WTC11 (cell line): Measurements from ENCODE around the gene CACNA1B. TPM values are rescaled to one million over a fixed set of nuclear protein-coding genes. Genes with fewer than 3 reads are reported as not detected.
A peak's percentile ranks its signal among the peaks of the same experiment; 100 is the strongest.

ENCODE experiments used
- ATAC-seq: fragments of 200-7000 bp; cut with Tn5 transposase; 2 replicates; pipeline ENCODE4 v1.10.0; 2021; ENCODE audit warnings: mild to moderate bottlenecking, moderate library complexity
- CTCF ChIA-PET: fragments of 300-600 bp; sonication (Branson Sonifier 250); formaldehyde crosslinking; loops from one replicate; lab custom pipeline; 2021; ENCODE audit warnings: antibody characterized with exemption; lab: Charles Lee
- POLR2A ChIA-PET: fragments of 350-600 bp; sonication (Branson Sonifier 250); formaldehyde crosslinking; loops from one replicate; lab custom pipeline; 2021; ENCODE audit warnings: antibody characterized with exemption; lab: Charles Lee
- DNase-seq: peaks from one replicate; pipeline ENCODE4 v3.0.0; 2021; ENCODE audit warnings: low spot score
- H3K27ac Mint-ChIP-seq: 2 replicates; pipeline ENCODE4 v1.8.0; 2021; ENCODE audit warnings: mixed read lengths
- H3K27me3 Mint-ChIP-seq: 2 replicates; pipeline ENCODE4 v1.8.0; 2021; ENCODE audit warnings: low read depth, mild to moderate bottlenecking, moderate library complexity, mixed read lengths
- H3K36me3 Mint-ChIP-seq: 2 replicates; pipeline ENCODE4 v1.8.0; 2021; ENCODE audit warnings: mixed read lengths
- H3K4me1 Mint-ChIP-seq: 2 replicates; pipeline ENCODE4 v1.8.0; 2022; ENCODE audit warnings: mixed read lengths
- H3K4me3 Mint-ChIP-seq: 2 replicates; pipeline ENCODE4 v1.8.0; 2021; ENCODE audit warnings: mild to moderate bottlenecking, moderate library complexity, mixed read lengths
- H3K9me3 Mint-ChIP-seq: 2 replicates; pipeline ENCODE4 v1.8.0; 2021; ENCODE audit warnings: mixed read lengths
- ATF1 ChIP-seq: sonication (generic); formaldehyde crosslinking; IDR thresholded peaks from 2 replicates; pipeline ENCODE4 v1.8.1; 2023; ENCODE audit warnings: mild to moderate bottlenecking, moderate library complexity, missing genetic modification reagents
- ATF2 ChIP-seq: sonication (generic); formaldehyde crosslinking; IDR thresholded peaks from 2 replicates; pipeline ENCODE4 v1.8.1; 2022; ENCODE audit warnings: low read depth, missing genetic modification reagents, borderline replicate concordance
- ATF3 ChIP-seq: sonication (generic); formaldehyde crosslinking; conservative IDR thresholded peaks from 2 replicates; pipeline ENCODE4 v1.8.1; 2022; ENCODE audit warnings: mild to moderate bottlenecking, missing genetic modification reagents
- CDX4 ChIP-seq: fragments of 250-450 bp; sonication (Bioruptor Pico); IDR thresholded peaks from 2 replicates; pipeline ENCODE4 v1.9.0; 2021; ENCODE audit warnings: moderate library complexity, mild to moderate bottlenecking, inconsistent platforms, borderline replicate concordance
- CREB1 ChIP-seq: sonication (generic); formaldehyde crosslinking; IDR thresholded peaks from 2 replicates; pipeline ENCODE4 v1.8.0; 2023; ENCODE audit warnings: mild to moderate bottlenecking, missing genetic modification reagents
- CREM ChIP-seq: sonication (generic); formaldehyde crosslinking; IDR thresholded peaks from 2 replicates; pipeline ENCODE4 v1.8.1; 2022; ENCODE audit warnings: mild to moderate bottlenecking, missing genetic modification reagents, moderate library complexity
- ELF4 ChIP-seq: sonication (generic); formaldehyde crosslinking; IDR thresholded peaks from 2 replicates; pipeline ENCODE4 v1.8.1; 2022; ENCODE audit warnings: low read depth, mild to moderate bottlenecking, moderate library complexity, missing genetic modification reagents
- HMGA2 ChIP-seq: fragments of 250-450 bp; sonication (Bioruptor Pico); IDR thresholded peaks from 2 replicates; pipeline ENCODE4 v1.4.0; 2021; ENCODE audit warnings: mild to moderate bottlenecking, moderate library complexity
- IRF2 ChIP-seq: sonication (generic); formaldehyde crosslinking; IDR thresholded peaks from 2 replicates; pipeline ENCODE4 v1.8.0; 2022; ENCODE audit warnings: low read depth, missing genetic modification reagents, borderline replicate concordance
- JUN ChIP-seq: sonication (generic); formaldehyde crosslinking; IDR thresholded peaks from 2 replicates; pipeline ENCODE4 v1.8.0; 2023; ENCODE audit warnings: mild to moderate bottlenecking, missing genetic modification reagents
- MYBL2 ChIP-seq: sonication (generic); formaldehyde crosslinking; IDR thresholded peaks from 2 replicates; pipeline ENCODE4 v1.8.1; 2023; ENCODE audit warnings: mild to moderate bottlenecking, moderate library complexity, missing genetic modification reagents
- OVOL2 ChIP-seq: fragments of 250-450 bp; sonication (Bioruptor Pico); IDR thresholded peaks from 2 replicates; pipeline ENCODE4 v1.9.0; 2021; ENCODE audit warnings: mild to moderate bottlenecking, borderline replicate concordance
- RELA ChIP-seq: sonication (generic); formaldehyde crosslinking; IDR thresholded peaks from 2 replicates; pipeline ENCODE4 v1.8.1; 2022; ENCODE audit warnings: missing genetic modification reagents, mild to moderate bottlenecking, borderline replicate concordance
- SP1 ChIP-seq: sonication (generic); formaldehyde crosslinking; conservative IDR thresholded peaks from 2 replicates; pipeline ENCODE4 v1.8.1; 2022; ENCODE audit warnings: missing genetic modification reagents
- ZBTB21 ChIP-seq: sonication (generic); formaldehyde crosslinking; IDR thresholded peaks from 2 replicates; pipeline ENCODE4 v1.8.1; 2023; ENCODE audit warnings: mild to moderate bottlenecking, missing genetic modification reagents, borderline replicate concordance
- ZNF219 ChIP-seq: sonication (generic); formaldehyde crosslinking; IDR thresholded peaks from 2 replicates; pipeline ENCODE4 v1.8.0; 2023; ENCODE audit warnings: missing genetic modification reagents, mild to moderate bottlenecking, borderline replicate concordance
- total RNA-seq: library from RNA; stranded (reverse); gene quantifications from 3 replicates; pipeline ENCODE4 v1.2.3, GENCODE V29; 2021
- TF ChIP-seq, protein P1 (sequence below): sonication (generic); formaldehyde crosslinking; IDR thresholded peaks from 2 replicates; pipeline ENCODE4 v1.8.1; 2022; ENCODE audit warnings: low read depth, mild to moderate bottlenecking, moderate library complexity, missing genetic modification reagents, borderline replicate concordance
- TF ChIP-seq, protein P2 (sequence below): fragments of 250-450 bp; sonication (Bioruptor Pico); conservative IDR thresholded peaks from 2 replicates; pipeline ENCODE4 v1.9.0; 2021; ENCODE audit warnings: mild to moderate bottlenecking
- TF ChIP-seq, protein P3 (sequence below): sonication (generic); formaldehyde crosslinking; IDR thresholded peaks from 2 replicates; pipeline ENCODE4 v1.8.0; 2023; ENCODE audit warnings: missing genetic modification reagents
- TF ChIP-seq, protein P4 (sequence below): sonication (generic); formaldehyde crosslinking; IDR thresholded peaks from 2 replicates; pipeline ENCODE4 v1.8.0; 2023; ENCODE audit warnings: missing genetic modification reagents, mild to moderate bottlenecking, borderline replicate concordance

CACNA1B gene
- total RNA-seq, 1 experiment from 2014 or later, result 8.4 TPM

- no peaks in the 10 kb centered on the region for H3K27me3 Mint-ChIP-seq
- DNase-seq, result no peak
Observed at GRCh38 chr9:138049779-138050471, 172.3 kb downstream of the CACNA1B start.

GRCh38 chr9:138050472-138051330 lies 173.1 kb downstream of the CACNA1B start:
- no peaks in the 10 kb centered on the region for H3K27me3 Mint-ChIP-seq
- no peak overlapping the region for H3K4me3 Mint-ChIP-seq
- H3K27ac Mint-ChIP-seq, result peak overlapping the region; percentile 36; the same call in 1 of the 2 replicates
- ChIA-PET CTCF (interaction anchor here (1.0 kb wide), 1 partner anchor 50 kb away, joined by 5 read pairs; no protein-coding TSS in a partner anchor), POLR2A (no interaction called here)
- peaks cover 13% of the 10 kb centered on the region for H3K36me3 Mint-ChIP-seq
- DNase-seq (no peak), ATAC-seq (no peak)
- H3K4me1 Mint-ChIP-seq, result peaks cover 10% of the 10 kb centered on the region; the same call in 1 of the 2 replicates
- H3K9me3 Mint-ChIP-seq, result no peaks in the 10 kb centered on the region
- TF ChIP-seq IRF2 (no peak), SP1 (CRISPR knock-in tag) (no peak), ZNF219 (CRISPR knock-in tag) (no peak), CREM (no peak), ZBTB21 (CRISPR knock-in tag) (no peak), ATF2 (CRISPR knock-in tag) (no peak)
- TF ChIP-seq, protein P1, sequence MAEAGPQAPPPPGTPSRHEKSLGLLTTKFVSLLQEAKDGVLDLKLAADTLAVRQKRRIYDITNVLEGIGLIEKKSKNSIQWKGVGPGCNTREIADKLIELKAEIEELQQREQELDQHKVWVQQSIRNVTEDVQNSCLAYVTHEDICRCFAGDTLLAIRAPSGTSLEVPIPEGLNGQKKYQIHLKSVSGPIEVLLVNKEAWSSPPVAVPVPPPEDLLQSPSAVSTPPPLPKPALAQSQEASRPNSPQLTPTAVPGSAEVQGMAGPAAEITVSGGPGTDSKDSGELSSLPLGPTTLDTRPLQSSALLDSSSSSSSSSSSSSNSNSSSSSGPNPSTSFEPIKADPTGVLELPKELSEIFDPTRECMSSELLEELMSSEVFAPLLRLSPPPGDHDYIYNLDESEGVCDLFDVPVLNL, result no peak
- TF ChIP-seq, protein P2, sequence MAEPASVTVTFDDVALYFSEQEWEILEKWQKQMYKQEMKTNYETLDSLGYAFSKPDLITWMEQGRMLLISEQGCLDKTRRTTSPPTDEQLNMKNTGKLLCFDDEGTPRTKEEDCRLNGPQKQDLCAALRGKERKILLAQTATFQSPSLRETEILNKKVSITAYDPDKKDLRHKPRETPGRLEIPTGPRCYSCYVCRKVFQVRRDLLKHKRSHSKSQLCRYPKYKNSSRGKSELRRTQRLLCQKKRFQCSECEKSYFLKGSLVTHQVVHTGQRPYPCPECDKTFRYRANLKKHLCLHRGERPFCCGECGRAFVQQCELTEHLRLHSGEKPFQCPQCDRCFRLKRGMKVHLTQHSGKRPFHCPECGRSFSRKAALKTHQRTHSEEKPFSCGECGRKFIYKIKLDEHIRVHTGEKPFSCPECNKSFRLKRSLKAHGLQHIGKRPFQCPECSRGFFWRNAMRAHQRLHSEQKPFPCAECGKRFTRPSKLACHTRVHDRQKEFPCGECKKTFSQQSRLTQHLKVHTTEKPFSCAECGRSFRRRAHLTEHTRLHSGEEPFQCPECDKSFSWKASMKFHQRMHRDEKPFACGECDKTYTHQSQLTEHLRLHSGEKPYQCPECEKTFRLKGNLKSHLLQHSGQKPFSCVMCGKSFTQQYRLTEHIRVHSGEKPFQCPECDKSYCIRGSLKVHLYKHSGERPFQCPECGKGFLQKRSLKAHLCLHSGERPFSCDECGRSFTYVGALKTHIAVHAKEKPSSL (CRISPR knock-in tag), result no peak

More at GRCh38 chr9:138049779-138050471, 172.3 kb downstream of the CACNA1B start:
- no peak overlapping the region for H3K4me3 Mint-ChIP-seq
- ATAC-seq, result peak; percentile 11; the same call in 1 of the 2 replicates
- H3K36me3 Mint-ChIP-seq, result peaks cover 13% of the 10 kb centered on the region
- TF ChIP-seq ATF3 (CRISPR knock-in tag) (no peak), HMGA2 (CRISPR knock-in tag) (no peak), ZNF219 (CRISPR knock-in tag) (no peak), IRF2 (no peak), JUN (CRISPR knock-in tag) (no peak), CREB1 (no peak), OVOL2 (CRISPR knock-in tag) (no peak), ATF1 (CRISPR knock-in tag) (no peak), MYBL2 (CRISPR knock-in tag) (no peak), ELF4 (CRISPR knock-in tag) (no peak), SP1 (CRISPR knock-in tag) (no peak), CDX4 (CRISPR knock-in tag) (no peak), RELA (CRISPR knock-in tag) (no peak)
- TF ChIP-seq, protein P3, sequence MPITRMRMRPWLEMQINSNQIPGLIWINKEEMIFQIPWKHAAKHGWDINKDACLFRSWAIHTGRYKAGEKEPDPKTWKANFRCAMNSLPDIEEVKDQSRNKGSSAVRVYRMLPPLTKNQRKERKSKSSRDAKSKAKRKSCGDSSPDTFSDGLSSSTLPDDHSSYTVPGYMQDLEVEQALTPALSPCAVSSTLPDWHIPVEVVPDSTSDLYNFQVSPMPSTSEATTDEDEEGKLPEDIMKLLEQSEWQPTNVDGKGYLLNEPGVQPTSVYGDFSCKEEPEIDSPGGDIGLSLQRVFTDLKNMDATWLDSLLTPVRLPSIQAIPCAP, result no peak
- TF ChIP-seq, protein P4, sequence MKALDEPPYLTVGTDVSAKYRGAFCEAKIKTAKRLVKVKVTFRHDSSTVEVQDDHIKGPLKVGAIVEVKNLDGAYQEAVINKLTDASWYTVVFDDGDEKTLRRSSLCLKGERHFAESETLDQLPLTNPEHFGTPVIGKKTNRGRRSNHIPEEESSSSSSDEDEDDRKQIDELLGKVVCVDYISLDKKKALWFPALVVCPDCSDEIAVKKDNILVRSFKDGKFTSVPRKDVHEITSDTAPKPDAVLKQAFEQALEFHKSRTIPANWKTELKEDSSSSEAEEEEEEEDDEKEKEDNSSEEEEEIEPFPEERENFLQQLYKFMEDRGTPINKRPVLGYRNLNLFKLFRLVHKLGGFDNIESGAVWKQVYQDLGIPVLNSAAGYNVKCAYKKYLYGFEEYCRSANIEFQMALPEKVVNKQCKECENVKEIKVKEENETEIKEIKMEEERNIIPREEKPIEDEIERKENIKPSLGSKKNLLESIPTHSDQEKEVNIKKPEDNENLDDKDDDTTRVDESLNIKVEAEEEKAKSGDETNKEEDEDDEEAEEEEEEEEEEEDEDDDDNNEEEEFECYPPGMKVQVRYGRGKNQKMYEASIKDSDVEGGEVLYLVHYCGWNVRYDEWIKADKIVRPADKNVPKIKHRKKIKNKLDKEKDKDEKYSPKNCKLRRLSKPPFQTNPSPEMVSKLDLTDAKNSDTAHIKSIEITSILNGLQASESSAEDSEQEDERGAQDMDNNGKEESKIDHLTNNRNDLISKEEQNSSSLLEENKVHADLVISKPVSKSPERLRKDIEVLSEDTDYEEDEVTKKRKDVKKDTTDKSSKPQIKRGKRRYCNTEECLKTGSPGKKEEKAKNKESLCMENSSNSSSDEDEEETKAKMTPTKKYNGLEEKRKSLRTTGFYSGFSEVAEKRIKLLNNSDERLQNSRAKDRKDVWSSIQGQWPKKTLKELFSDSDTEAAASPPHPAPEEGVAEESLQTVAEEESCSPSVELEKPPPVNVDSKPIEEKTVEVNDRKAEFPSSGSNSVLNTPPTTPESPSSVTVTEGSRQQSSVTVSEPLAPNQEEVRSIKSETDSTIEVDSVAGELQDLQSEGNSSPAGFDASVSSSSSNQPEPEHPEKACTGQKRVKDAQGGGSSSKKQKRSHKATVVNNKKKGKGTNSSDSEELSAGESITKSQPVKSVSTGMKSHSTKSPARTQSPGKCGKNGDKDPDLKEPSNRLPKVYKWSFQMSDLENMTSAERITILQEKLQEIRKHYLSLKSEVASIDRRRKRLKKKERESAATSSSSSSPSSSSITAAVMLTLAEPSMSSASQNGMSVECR, result no peak
- H3K9me3 Mint-ChIP-seq, result no peaks in the 10 kb centered on the region
- H3K27ac Mint-ChIP-seq, result 0 out of 2 replicates have a peak overlapping the region, but pooled peaks have one; percentile 36
- POLR2A ChIA-PET, result no interaction called here
- H3K4me1 Mint-ChIP-seq, result peaks cover 10% of the 10 kb centered on the region; the same call in 1 of the 2 replicates
- CTCF ChIA-PET, result interaction anchor here (1.0 kb wide), 2 partner anchors 51 to 95 kb away, joined by 3 to 5 read pairs; no protein-coding TSS in a partner anchor
